ENCODE measurements around the gene LHCGR. TPM values are rescaled to one million over a fixed set of nuclear protein-coding genes. Genes with fewer than 3 reads are reported as not detected.
A peak's percentile ranks its signal among the peaks of the same experiment; 100 is the strongest.

The LHCGR gene
- total and polyA plus RNA-seq, 2 experiments from 2014 or later = 0.45 to 0.66 TPM

GRCh38 chr2:48767330-48767729 lies 11.8 kb upstream of the LHCGR start:
- H3K4me3 ChIP-seq = 0 out of 2 replicates have a peak overlapping the region, but pooled peaks have one; percentile 13

GRCh38 chr2:48760826-48761225 lies 5.3 kb upstream of the LHCGR start:
- Histone ChIP-seq H4K20me1 (replicated peaks; ENCODE audit: insufficient read depth) (no peaks in the 10 kb centered on the region), H3K36me3 (ENCODE audit: insufficient read depth) (no peaks in the 10 kb centered on the region), H3K4me3 (no peak overlapping the region), H3F3A (replicated peaks; ENCODE audit: low read depth) (no peaks in the 10 kb centered on the region), H3K27me3 (ENCODE audit: insufficient read depth) (peaks cover 11% of the 10 kb centered on the region; the same call in 1 of the 2 replicates), H3K9me2 (ENCODE audit: insufficient read depth) (no peaks in the 10 kb centered on the region), H3K4me2 (no peak overlapping the region), H3K79me2 (replicated peaks; ENCODE audit: insufficient read depth) (no peaks in the 10 kb centered on the region), H2AFZ (no peak overlapping the region), H3K4me1 (ENCODE audit: insufficient read depth) (no peaks in the 10 kb centered on the region), H3K27ac (ENCODE audit: low read depth) (no peak overlapping the region)
- no peak overlapping the region for H3K4me3 Mint-ChIP-seq
- ATAC-seq (peak; percentile 37; the same call in 2 of the 3 replicates), DNase-seq (ENCODE audit: low spot score) (no peak)
- peaks cover 5% of the 10 kb centered on the region; the same call in 1 of the 3 replicates for H3K36me3 Mint-ChIP-seq (ENCODE audit: low read depth)
- H3K27me3 Mint-ChIP-seq (ENCODE audit: insufficient read depth, low read depth, poor library complexity) = peaks cover 4% of the 10 kb centered on the region
- H3K27ac Mint-ChIP-seq = no peak overlapping the region
- peaks cover 17% of the 10 kb centered on the region; the same call in 2 of the 3 replicates for H3K9me3 Mint-ChIP-seq
- H3K4me1 Mint-ChIP-seq = peaks cover 5% of the 10 kb centered on the region
- no peak for TF ChIP-seq CTCF (conservative IDR thresholded peaks at IDR 0.05; ENCODE audit: low read depth in 2 of 2)
- no peak for TF ChIP-seq EZH2phosphoT487 (IDR thresholded peaks at IDR 0.05; ENCODE audit: unreplicated experiment)
- TF ChIP-seq POLR2AphosphoS5 (IDR thresholded peaks at IDR 0.05; ENCODE audit: low read depth) = no peak
- no peak for TF ChIP-seq REST (IDR thresholded peaks at IDR 0.05; ENCODE audit: unreplicated experiment)
- TF ChIP-seq, protein P1, sequence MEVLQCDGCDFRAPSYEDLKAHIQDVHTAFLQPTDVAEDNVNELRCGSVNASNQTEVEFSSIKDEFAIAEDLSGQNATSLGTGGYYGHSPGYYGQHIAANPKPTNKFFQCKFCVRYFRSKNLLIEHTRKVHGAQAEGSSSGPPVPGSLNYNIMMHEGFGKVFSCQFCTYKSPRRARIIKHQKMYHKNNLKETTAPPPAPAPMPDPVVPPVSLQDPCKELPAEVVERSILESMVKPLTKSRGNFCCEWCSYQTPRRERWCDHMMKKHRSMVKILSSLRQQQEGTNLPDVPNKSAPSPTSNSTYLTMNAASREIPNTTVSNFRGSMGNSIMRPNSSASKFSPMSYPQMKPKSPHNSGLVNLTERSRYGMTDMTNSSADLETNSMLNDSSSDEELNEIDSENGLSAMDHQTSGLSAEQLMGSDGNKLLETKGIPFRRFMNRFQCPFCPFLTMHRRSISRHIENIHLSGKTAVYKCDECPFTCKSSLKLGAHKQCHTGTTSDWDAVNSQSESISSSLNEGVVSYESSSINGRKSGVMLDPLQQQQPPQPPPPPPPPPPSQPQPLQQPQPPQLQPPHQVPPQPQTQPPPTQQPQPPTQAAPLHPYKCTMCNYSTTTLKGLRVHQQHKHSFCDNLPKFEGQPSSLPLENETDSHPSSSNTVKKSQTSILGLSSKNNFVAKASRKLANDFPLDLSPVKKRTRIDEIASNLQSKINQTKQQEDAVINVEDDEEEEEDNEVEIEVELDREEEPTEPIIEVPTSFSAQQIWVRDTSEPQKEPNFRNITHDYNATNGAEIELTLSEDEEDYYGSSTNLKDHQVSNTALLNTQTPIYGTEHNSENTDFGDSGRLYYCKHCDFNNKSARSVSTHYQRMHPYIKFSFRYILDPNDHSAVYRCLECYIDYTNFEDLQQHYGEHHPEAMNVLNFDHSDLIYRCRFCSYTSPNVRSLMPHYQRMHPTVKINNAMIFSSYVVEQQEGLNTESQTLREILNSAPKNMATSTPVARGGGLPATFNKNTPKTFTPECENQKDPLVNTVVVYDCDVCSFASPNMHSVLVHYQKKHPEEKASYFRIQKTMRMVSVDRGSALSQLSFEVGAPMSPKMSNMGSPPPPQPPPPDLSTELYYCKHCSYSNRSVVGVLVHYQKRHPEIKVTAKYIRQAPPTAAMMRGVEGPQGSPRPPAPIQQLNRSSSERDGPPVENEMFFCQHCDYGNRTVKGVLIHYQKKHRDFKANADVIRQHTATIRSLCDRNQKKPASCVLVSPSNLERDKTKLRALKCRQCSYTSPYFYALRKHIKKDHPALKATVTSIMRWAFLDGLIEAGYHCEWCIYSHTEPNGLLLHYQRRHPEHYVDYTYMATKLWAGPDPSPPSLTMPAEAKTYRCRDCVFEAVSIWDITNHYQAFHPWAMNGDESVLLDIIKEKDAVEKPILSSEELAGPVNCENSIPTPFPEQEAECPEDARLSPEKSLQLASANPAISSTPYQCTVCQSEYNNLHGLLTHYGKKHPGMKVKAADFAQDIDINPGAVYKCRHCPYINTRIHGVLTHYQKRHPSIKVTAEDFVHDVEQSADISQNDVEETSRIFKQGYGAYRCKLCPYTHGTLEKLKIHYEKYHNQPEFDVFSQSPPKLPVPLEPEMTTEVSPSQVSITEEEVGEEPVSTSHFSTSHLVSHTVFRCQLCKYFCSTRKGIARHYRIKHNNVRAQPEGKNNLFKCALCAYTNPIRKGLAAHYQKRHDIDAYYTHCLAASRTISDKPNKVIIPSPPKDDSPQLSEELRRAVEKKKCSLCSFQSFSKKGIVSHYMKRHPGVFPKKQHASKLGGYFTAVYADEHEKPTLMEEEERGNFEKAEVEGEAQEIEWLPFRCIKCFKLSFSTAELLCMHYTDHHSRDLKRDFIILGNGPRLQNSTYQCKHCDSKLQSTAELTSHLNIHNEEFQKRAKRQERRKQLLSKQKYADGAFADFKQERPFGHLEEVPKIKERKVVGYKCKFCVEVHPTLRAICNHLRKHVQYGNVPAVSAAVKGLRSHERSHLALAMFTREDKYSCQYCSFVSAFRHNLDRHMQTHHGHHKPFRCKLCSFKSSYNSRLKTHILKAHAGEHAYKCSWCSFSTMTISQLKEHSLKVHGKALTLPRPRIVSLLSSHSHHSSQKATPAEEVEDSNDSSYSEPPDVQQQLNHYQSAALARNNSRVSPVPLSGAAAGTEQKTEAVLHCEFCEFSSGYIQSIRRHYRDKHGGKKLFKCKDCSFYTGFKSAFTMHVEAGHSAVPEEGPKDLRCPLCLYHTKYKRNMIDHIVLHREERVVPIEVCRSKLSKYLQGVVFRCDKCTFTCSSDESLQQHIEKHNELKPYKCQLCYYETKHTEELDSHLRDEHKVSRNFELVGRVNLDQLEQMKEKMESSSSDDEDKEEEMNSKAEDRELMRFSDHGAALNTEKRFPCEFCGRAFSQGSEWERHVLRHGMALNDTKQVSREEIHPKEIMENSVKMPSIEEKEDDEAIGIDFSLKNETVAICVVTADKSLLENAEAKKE (CRISPR knock-in tag; IDR thresholded peaks at IDR 0.05) = no peak
- TF ChIP-seq CREB1 (CRISPR knock-in tag; IDR thresholded peaks at IDR 0.05; ENCODE audit: low read depth) = no peak
- TF ChIP-seq EZH2 (IDR thresholded peaks at IDR 0.05; ENCODE audit: low read depth, unreplicated experiment) = no peak
- no peak for TF ChIP-seq ETS1 (IDR thresholded peaks at IDR 0.05)

More at GRCh38 chr2:48767330-48767729, 11.8 kb upstream of the LHCGR start:
- Histone ChIP-seq H3F3A (replicated peaks; ENCODE audit: low read depth) (no peaks in the 10 kb centered on the region), H3K4me1 (ENCODE audit: insufficient read depth) (peaks cover 11% of the 10 kb centered on the region), H2AFZ (peak overlapping the region; percentile 84; the same call in 1 of the 2 replicates), H3K27me3 (ENCODE audit: insufficient read depth) (no peaks in the 10 kb centered on the region), H3K27ac (ENCODE audit: low read depth) (no peak overlapping the region), H3K9me2 (ENCODE audit: insufficient read depth) (0 out of 2 replicates have a peak, but pooled peaks cover 8% of the 10 kb centered on the region), H4K20me1 (replicated peaks; ENCODE audit: insufficient read depth) (no peaks in the 10 kb centered on the region), H3K36me3 (ENCODE audit: insufficient read depth) (no peaks in the 10 kb centered on the region), H3K4me2 (no peak overlapping the region), H3K79me2 (replicated peaks; ENCODE audit: insufficient read depth) (no peaks in the 10 kb centered on the region)
- peaks cover 10% of the 10 kb centered on the region; the same call in 2 of the 3 replicates for H3K9me3 Mint-ChIP-seq
- peak; percentile 50 for DNase-seq (ENCODE audit: low spot score)
- H3K4me1 Mint-ChIP-seq = peaks cover 17% of the 10 kb centered on the region
- peak; percentile 92 for ATAC-seq
- no peaks in the 10 kb centered on the region for H3K27me3 Mint-ChIP-seq (ENCODE audit: insufficient read depth, low read depth, poor library complexity)
- no peak overlapping the region for H3K4me3 Mint-ChIP-seq
- no peak for TF ChIP-seq CREB1 (CRISPR knock-in tag; IDR thresholded peaks at IDR 0.05; ENCODE audit: low read depth)
- no peak overlapping the region for H3K27ac Mint-ChIP-seq
- no peaks in the 10 kb centered on the region for H3K36me3 Mint-ChIP-seq (ENCODE audit: low read depth)

Data from GM23338 (cell line).